ENCODE measurements around the gene CCDC188.

- no peak for TF ChIP-seq FOXK2 (IDR thresholded peaks at IDR 0.05)
- no peak for TF ChIP-seq ARNT (IDR thresholded peaks at IDR 0.05)
- TF ChIP-seq FOXM1 (IDR thresholded peaks at IDR 0.05; ENCODE audit: borderline replicate concordance), result no peak
- no peak for TF ChIP-seq ELF4 (IDR thresholded peaks at IDR 0.05)
- TF ChIP-seq SUZ12 (IDR thresholded peaks at IDR 0.05), result no peak
Observed at GRCh38 chr22:20138417-20138738, 12.5 kb downstream of the CCDC188 start.
